Activated CD4-positive, alpha-beta T cell treated with anti-CD3 and anti-CD28 coated beads, Interleukin-2, amount 10 ng/mL, durations not matched to agents 7 days and 5 days (primary cell): ENCODE measurements around the gene CDC34. TPM values are rescaled to one million over a fixed set of nuclear protein-coding genes. Genes with fewer than 3 reads are reported as not detected.
"Not testable (repeated sequence)": the region's sequence is repeated elsewhere in the genome, so short reads cannot be mapped to it uniquely, and the experiment has no call there.

Source experiments
- CTCF ChIA-PET: fragments of 350-600 bp; sonication (Branson Sonifier 250); formaldehyde crosslinking; loops from one replicate; lab custom pipeline; 2021; ENCODE audit warnings: antibody characterized with exemption; lab: Charles Lee
- POLR2A ChIA-PET: fragments of 350-600 bp; sonication (Branson Sonifier 250); formaldehyde crosslinking; loops from one replicate; lab custom pipeline; 2021; ENCODE audit warnings: antibody characterized with exemption; lab: Charles Lee
- DNase-seq: peaks from one replicate; pipeline ENCODE4 v3.0.0-alpha.2; 2020
- H3K27ac Mint-ChIP-seq: one replicate; pipeline ENCODE4 v1.8.0; 2021; ENCODE audit warnings: mild to moderate bottlenecking, moderate library complexity, mixed read lengths
- H3K27me3 Mint-ChIP-seq: one replicate; pipeline ENCODE4 v1.8.0; 2021; ENCODE audit warnings: mixed read lengths
- H3K36me3 Mint-ChIP-seq: one replicate; pipeline ENCODE4 v1.8.0; 2021; ENCODE audit warnings: low read depth, mixed read lengths
- H3K4me1 Mint-ChIP-seq: one replicate; pipeline ENCODE4 v1.8.0; 2021; ENCODE audit warnings: mixed read lengths
- H3K4me3 Mint-ChIP-seq: one replicate; pipeline ENCODE4 v1.8.0; 2021; ENCODE audit warnings: mild to moderate bottlenecking, moderate library complexity, mixed read lengths
- H3K9me3 Mint-ChIP-seq: one replicate; pipeline ENCODE4 v1.8.0; 2021; ENCODE audit warnings: mixed read lengths
- total RNA-seq, 2 experiments: library from RNA; stranded (reverse); gene quantifications; one replicate each; pipeline ENCODE4 v1.2.3, GENCODE V29; 2021

Gene CDC34
- total RNA-seq, 2 experiments from 2014 or later = 43.7 to 50.8 TPM

GRCh38 chr19:577439-578392 is 46.2 kb downstream of the CDC34 start:
- DNase-seq = no peak
- CTCF ChIA-PET = no interaction called here
- H3K36me3 Mint-ChIP-seq = no peaks in the 10 kb centered on the region
- H3K27me3 Mint-ChIP-seq = no peaks in the 10 kb centered on the region
- H3K9me3 Mint-ChIP-seq = no peaks in the 10 kb centered on the region
- peak overlapping the region; percentile 13 for H3K27ac Mint-ChIP-seq
- H3K4me1 Mint-ChIP-seq = peaks cover 27% of the 10 kb centered on the region
- POLR2A ChIA-PET = no interaction called here
- H3K4me3 Mint-ChIP-seq = no peak overlapping the region

GRCh38 chr19:579111-579841 is 47.7 kb downstream of the CDC34 start:
- no peaks in the 10 kb centered on the region for H3K27me3 Mint-ChIP-seq
- H3K36me3 Mint-ChIP-seq = peaks cover 3% of the 10 kb centered on the region
- H3K4me1 Mint-ChIP-seq = peaks cover 20% of the 10 kb centered on the region
- no peak overlapping the region for H3K27ac Mint-ChIP-seq
- H3K9me3 Mint-ChIP-seq = no peaks in the 10 kb centered on the region
- no peak overlapping the region for H3K4me3 Mint-ChIP-seq
- DNase-seq = no peak
- ChIA-PET CTCF (no interaction called here), POLR2A (no interaction called here)

GRCh38 chr19:579842-580155 is 48.2 kb downstream of the CDC34 start:
- Mint-ChIP-seq H3K27me3 (no peaks in the 10 kb centered on the region), H3K4me1 (peaks cover 15% of the 10 kb centered on the region), H3K27ac (no peak overlapping the region), H3K36me3 (peaks cover 3% of the 10 kb centered on the region), H3K4me3 (no peak overlapping the region), H3K9me3 (no peaks in the 10 kb centered on the region)
- CTCF ChIA-PET = no interaction called here
- DNase-seq = no peak
- POLR2A ChIA-PET = no interaction called here

- H3K4me3 Mint-ChIP-seq = no peak overlapping the region
- ChIA-PET CTCF (no interaction called here), POLR2A (no interaction called here)
- no peak overlapping the region for H3K27ac Mint-ChIP-seq
- no peaks in the 10 kb centered on the region for H3K9me3 Mint-ChIP-seq
- H3K4me1 Mint-ChIP-seq = peaks cover 13% of the 10 kb centered on the region
- peaks cover 3% of the 10 kb centered on the region for H3K36me3 Mint-ChIP-seq
- DNase-seq = no peak
- no peaks in the 10 kb centered on the region for H3K27me3 Mint-ChIP-seq
These were observed 48.8 kb downstream of the CDC34 start for GRCh38 chr19:580274-580835.

GRCh38 chr19:581399-582111 is 50.0 kb downstream of the CDC34 start:
- H3K36me3 Mint-ChIP-seq = peaks cover 3% of the 10 kb centered on the region
- no peak for DNase-seq

GRCh38 chr19:582497-583197 is 51.1 kb downstream of the CDC34 start:
- no peaks in the 10 kb centered on the region for H3K27me3 Mint-ChIP-seq

More at GRCh38 chr19:581399-582111, 50.0 kb downstream of the CDC34 start:
- peaks cover 7% of the 10 kb centered on the region for H3K4me1 Mint-ChIP-seq
- ChIA-PET POLR2A (no interaction called here), CTCF (interaction anchor here (0.5 to 1.2 kb wide), 2 partner anchors 13 to 191 kb away, joined by 3 read pairs; no protein-coding TSS in a partner anchor)
- no peak overlapping the region for H3K4me3 Mint-ChIP-seq
- H3K9me3 Mint-ChIP-seq = no peaks in the 10 kb centered on the region
- no peaks in the 10 kb centered on the region for H3K27me3 Mint-ChIP-seq
- H3K27ac Mint-ChIP-seq = no peak overlapping the region

GRCh38 chr19:583198-583967 is 51.8 kb downstream of the CDC34 start:
- Mint-ChIP-seq H3K4me3 (no peak overlapping the region), H3K9me3 (no peaks in the 10 kb centered on the region), H3K4me1 (peaks cover 6% of the 10 kb centered on the region), H3K36me3 (peaks cover 3% of the 10 kb centered on the region), H3K27ac (no peak overlapping the region), H3K27me3 (peaks cover 4% of the 10 kb centered on the region)
- ChIA-PET POLR2A (no interaction called here), CTCF (interaction anchor here (0.7 to 1.2 kb wide), 3 partner anchors 15 to 73 kb away, joined by 3 to 5 read pairs (median 4); no protein-coding TSS in a partner anchor)
- DNase-seq = no peak

More at GRCh38 chr19:582497-583197, 51.1 kb downstream of the CDC34 start:
- Mint-ChIP-seq H3K9me3 (no peaks in the 10 kb centered on the region), H3K36me3 (peaks cover 3% of the 10 kb centered on the region), H3K27ac (no peak overlapping the region), H3K4me3 (no peak overlapping the region), H3K4me1 (peaks cover 4% of the 10 kb centered on the region)
- ChIA-PET POLR2A (no interaction called here), CTCF (interaction anchor here (1.2 kb wide), 1 partner anchor 12 kb away, joined by 3 read pairs; no protein-coding TSS in a partner anchor)
- DNase-seq = no peak

GRCh38 chr19:583968-584239 is 52.3 kb downstream of the CDC34 start:
- H3K27ac Mint-ChIP-seq = peak overlapping the region; percentile 76
- H3K36me3 Mint-ChIP-seq = peaks cover 3% of the 10 kb centered on the region
- no peak overlapping the region for H3K4me3 Mint-ChIP-seq
- H3K4me1 Mint-ChIP-seq = peaks cover 8% of the 10 kb centered on the region
- H3K27me3 Mint-ChIP-seq = peaks cover 6% of the 10 kb centered on the region
- ChIA-PET CTCF (interaction anchor here (0.5 to 1.7 kb wide), 9 partner anchors 9 to 74 kb away, joined by 3 to 8 read pairs (median 4); no protein-coding TSS in a partner anchor), POLR2A (no interaction called here)
- DNase-seq = no peak
- no peaks in the 10 kb centered on the region for H3K9me3 Mint-ChIP-seq

GRCh38 chr19:584240-585001 is 52.9 kb downstream of the CDC34 start:
- POLR2A ChIA-PET = no interaction called here
- H3K36me3 Mint-ChIP-seq = peaks cover 3% of the 10 kb centered on the region
- H3K27me3 Mint-ChIP-seq = peaks cover 8% of the 10 kb centered on the region
- CTCF ChIA-PET = interaction anchor here (0.5 to 1.7 kb wide), 14 partner anchors 10 to 84 kb away, joined by 3 to 8 read pairs (median 4); partner anchors contain the start of gene POLRMT
- DNase-seq = peak; percentile 61
- no peaks in the 10 kb centered on the region for H3K9me3 Mint-ChIP-seq
- H3K4me1 Mint-ChIP-seq = peaks cover 8% of the 10 kb centered on the region
- no peak overlapping the region for H3K4me3 Mint-ChIP-seq
- no peak overlapping the region for H3K27ac Mint-ChIP-seq

- POLR2A ChIA-PET, H3K27ac Mint-ChIP-seq, H3K4me1 Mint-ChIP-seq, H3K4me3 Mint-ChIP-seq, H3K36me3 Mint-ChIP-seq, DNase-seq, H3K9me3 Mint-ChIP-seq, H3K27me3 Mint-ChIP-seq: not testable (repeated sequence)
- CTCF ChIA-PET = interaction anchor here (0.5 to 1.7 kb wide), 10 partner anchors 10 to 83 kb away, joined by 3 to 8 read pairs (median 4); partner anchors contain the start of gene POLRMT
These were observed 53.6 kb downstream of the CDC34 start for GRCh38 chr19:585146-585545.
